Thyroid gland (tissue), 4 donors: ENCODE measurements around the gene CRYGB. TPM values are rescaled to one million over a fixed set of nuclear protein-coding genes. Genes with fewer than 3 reads are reported as not detected.
"Not testable (repeated sequence)": the region's sequence is repeated elsewhere in the genome, so short reads cannot be mapped to it uniquely, and the experiment has no call there.

ENCODE experiments used
- DNase-seq, 2 donors: peaks; one replicate each; pipeline ENCODE4 v3.0.0-alpha.2; 2019
- H3K27ac ChIP-seq, 3 donors: fragments of 200-600 bp; sonication (generic); 1 replicate in 2 of 3; 2 replicates in 1 of 3; pipeline ENCODE4 v1.5.1; 2016 to 2019; ENCODE audit warnings: mild to moderate bottlenecking in 1 of 3, moderate library complexity in 1 of 3
- H3K27me3 ChIP-seq: fragments of 200-600 bp; sonication (generic); one replicate; pipeline ENCODE4 v1.5.1; 2019
- H3K36me3 ChIP-seq, 2 donors: fragments of 200-600 bp; sonication (generic); one replicate each; pipeline ENCODE4 v1.5.1; 2016 to 2019
- H3K4me1 ChIP-seq, 2 donors: fragments of 200-600 bp; sonication (generic); one replicate each; pipeline ENCODE4 v1.5.1; 2017 to 2019
- H3K4me3 ChIP-seq, 3 donors: fragments of 200-600 bp; sonication (generic); replicated peaks in 1 of 3; 1 replicate in 2 of 3; 2 replicates in 1 of 3; pipeline ENCODE4 v1.5.1; 2016; ENCODE audit warnings: mild to moderate bottlenecking in 1 of 3
- H3K9me3 ChIP-seq: fragments of 200-600 bp; sonication (generic); one replicate; pipeline ENCODE4 v1.5.1; 2017
- CTCF ChIP-seq, 6 experiments: fragments of 200-600 bp in 3 of 6; fragments of 450-650 bp in 3 of 6; sonication (generic) in 3 of 6; IDR thresholded peaks; one replicate each; pipeline ENCODE4 v1.5.1; 2016 to 2019; ENCODE audit warnings: antibody characterized with exemption in 6 of 6, mild to moderate bottlenecking in 2 of 6, inconsistent platforms in 1 of 6, moderate library complexity in 1 of 6
- POLR2A ChIP-seq, 2 donors: fragments of 450-650 bp; IDR thresholded peaks; one replicate each; pipeline ENCODE4 v1.6.1; 2017; ENCODE audit warnings: antibody characterized with exemption in 2 of 2, mild to moderate bottlenecking in 2 of 2, moderate library complexity in 1 of 2
- WGBS, 2 donors: methylation state at CpG; one replicate each; pipeline ENCODE4 v1.1.5; 2017; 5-methylcytosine and 5-hydroxymethylcytosine counted together
- intact Hi-C: fragments of 100-400 bp; cut with DNase I; formaldehyde crosslinking; loops from one replicate; pipeline ENCODE4 v1.15.1; 2023
- total RNA-seq, 4 donors: library from RNA; depleted of rRNA; stranded (reverse); fragments of >200 nt; gene quantifications; one replicate each; pipeline ENCODE4 v1.2.3, GENCODE V29; 2016

Gene CRYGB
- total RNA-seq, 4 donors from 2014 or later: not detected

GRCh38 chr2:208142925-208143799 lies 2.8 kb downstream of the CRYGB start:
- Histone ChIP-seq H3K4me3 (no peak overlapping the region), H3K27ac (no peak overlapping the region), H3K27me3 (no peaks in the 10 kb centered on the region), H3K4me1 (no peaks in the 10 kb centered on the region), H3K9me3 (no peaks in the 10 kb centered on the region), H3K36me3 (no peaks in the 10 kb centered on the region)
- no peak for DNase-seq
- intact Hi-C loops: no loop called here
- 42 to 70% methylated on average over 8 to 14 of the region's 14 CpGs for WGBS, 2 donors
- TF ChIP-seq CTCF (IDR thresholded peaks at IDR 0.05) (no peak), POLR2A (IDR thresholded peaks at IDR 0.05) (no peak)

- no peaks in the 10 kb centered on the region for H3K36me3 ChIP-seq
- intact Hi-C loops: no loop called here
- no peak for TF ChIP-seq POLR2A (IDR thresholded peaks at IDR 0.05)
- TF ChIP-seq CTCF (IDR thresholded peaks at IDR 0.05): no peak
- H3K4me1 ChIP-seq: no peaks in the 10 kb centered on the region
- H3K27me3 ChIP-seq: no peaks in the 10 kb centered on the region
- no peaks in the 10 kb centered on the region for H3K9me3 ChIP-seq
- H3K27ac ChIP-seq: no peak overlapping the region
- DNase-seq: no peak
- WGBS, 2 donors: 46 to 55% methylated on average over 8 of the region's 8 CpGs
- H3K4me3 ChIP-seq: no peak overlapping the region
Observed at GRCh38 chr2:208142240-208142924, 3.6 kb downstream of the CRYGB start.

GRCh38 chr2:208139447-208139846 lies 6.5 kb downstream of the CRYGB start:
- WGBS, 2 donors: 91 to 92% methylated on average over 18 of the region's 18 CpGs
- no peak for DNase-seq
- TF ChIP-seq POLR2A (IDR thresholded peaks at IDR 0.05) (no peak), CTCF (IDR thresholded peaks at IDR 0.05) (no peak)
- no peak overlapping the region for H3K4me3 ChIP-seq
- no peaks in the 10 kb centered on the region for H3K27me3 ChIP-seq
- H3K36me3 ChIP-seq: no peaks in the 10 kb centered on the region
- intact Hi-C loops: no loop called here
- H3K9me3 ChIP-seq: no peaks in the 10 kb centered on the region
- no peak overlapping the region for H3K27ac ChIP-seq
- H3K4me1 ChIP-seq: no peaks in the 10 kb centered on the region

- H3K36me3 ChIP-seq, H3K4me1 ChIP-seq, DNase-seq, H3K27me3 ChIP-seq, H3K9me3 ChIP-seq, H3K4me3 ChIP-seq, intact Hi-C loops, H3K27ac ChIP-seq: not testable (repeated sequence)
- WGBS, 2 donors: 94 to 95% methylated on average over 7 of the region's 7 CpGs
Observed at GRCh38 chr2:208138334-208138733, 7.6 kb downstream of the CRYGB start.

GRCh38 chr2:208136716-208137094 lies 9.3 kb downstream of the CRYGB start:
- intact Hi-C loops: no loop called here
- no peaks in the 10 kb centered on the region for H3K9me3 ChIP-seq
- H3K27me3 ChIP-seq: no peaks in the 10 kb centered on the region
- no peak overlapping the region for H3K27ac ChIP-seq
- 92 to 95% methylated on average over 2 of the region's 2 CpGs for WGBS, 2 donors
- no peaks in the 10 kb centered on the region for H3K4me1 ChIP-seq
- TF ChIP-seq POLR2A (IDR thresholded peaks at IDR 0.05): no peak
- TF ChIP-seq CTCF (IDR thresholded peaks at IDR 0.05): no peak
- H3K36me3 ChIP-seq: no peaks in the 10 kb centered on the region
- no peak overlapping the region for H3K4me3 ChIP-seq
- DNase-seq: no peak
